GM18870 (cell line): ENCODE results near the gene WDFY4.

Experiments
- ATAC-seq: cut with Tn5 transposase; IDR thresholded peaks from one replicate; pipeline ENCODE4 v1.9.1; 2021; ENCODE audit warnings: moderate library complexity; ENCODE audit not compliant: unreplicated experiment

WDFY4 gene

GRCh38 chr10:48842231-48842630 is 157.6 kb downstream of the WDFY4 start:
- ATAC-seq, result no peak

GRCh38 chr10:48843198-48843597 is 158.5 kb downstream of the WDFY4 start:
- ATAC-seq, result no peak

GRCh38 chr10:48844616-48845015 is 159.9 kb downstream of the WDFY4 start:
- ATAC-seq, result no peak

- no peak for ATAC-seq
Observed at GRCh38 chr10:48845512-48845911, 160.8 kb downstream of the WDFY4 start.

GRCh38 chr10:48847691-48848090 is 163.0 kb downstream of the WDFY4 start:
- no peak for ATAC-seq

GRCh38 chr10:48856855-48857254 is 172.2 kb downstream of the WDFY4 start:
- no peak for ATAC-seq

GRCh38 chr10:48872234-48872633 is 187.6 kb downstream of the WDFY4 start:
- ATAC-seq, result no peak

GRCh38 chr10:48878091-48878490 is 193.4 kb downstream of the WDFY4 start:
- ATAC-seq, result no peak

- ATAC-seq, result no peak
Observed at GRCh38 chr10:48879451-48879850, 194.8 kb downstream of the WDFY4 start.

GRCh38 chr10:48880016-48880705 is 195.5 kb downstream of the WDFY4 start:
- no peak for ATAC-seq

- ATAC-seq, result no peak
Observed at GRCh38 chr10:48881937-48882336, 197.3 kb downstream of the WDFY4 start.

GRCh38 chr10:48882881-48883280 is 198.2 kb downstream of the WDFY4 start:
- ATAC-seq, result no peak

- no peak for ATAC-seq
Observed at GRCh38 chr10:48883701-48884100, 199.0 kb downstream of the WDFY4 start.

GRCh38 chr10:48884179-48885045 is 199.7 kb downstream of the WDFY4 start:
- ATAC-seq, result no peak

- no peak for ATAC-seq
Observed at GRCh38 chr10:48885376-48885775, 200.7 kb downstream of the WDFY4 start.

- no peak for ATAC-seq
Observed at GRCh38 chr10:48887982-48888381, 203.3 kb downstream of the WDFY4 start.

- ATAC-seq, result no peak
Observed at GRCh38 chr10:48890888-48891850, 206.5 kb downstream of the WDFY4 start.

GRCh38 chr10:48894911-48895802 is 210.5 kb downstream of the WDFY4 start:
- ATAC-seq, result no peak

GRCh38 chr10:48895803-48896195 is 211.1 kb downstream of the WDFY4 start:
- no peak for ATAC-seq
